ENCODE measurements around the gene SP110. TPM values are rescaled to one million over a fixed set of nuclear protein-coding genes. Genes with fewer than 3 reads are reported as not detected.
A peak's percentile ranks its signal among the peaks of the same experiment; 100 is the strongest.
"Not testable (repeated sequence)": the region's sequence is repeated elsewhere in the genome, so short reads cannot be mapped to it uniquely, and the experiment has no call there.

The SP110 gene
- total and polyA plus RNA-seq, 4 donors: 16.2 to 31.4 (median 28.1) TPM

DNA sequence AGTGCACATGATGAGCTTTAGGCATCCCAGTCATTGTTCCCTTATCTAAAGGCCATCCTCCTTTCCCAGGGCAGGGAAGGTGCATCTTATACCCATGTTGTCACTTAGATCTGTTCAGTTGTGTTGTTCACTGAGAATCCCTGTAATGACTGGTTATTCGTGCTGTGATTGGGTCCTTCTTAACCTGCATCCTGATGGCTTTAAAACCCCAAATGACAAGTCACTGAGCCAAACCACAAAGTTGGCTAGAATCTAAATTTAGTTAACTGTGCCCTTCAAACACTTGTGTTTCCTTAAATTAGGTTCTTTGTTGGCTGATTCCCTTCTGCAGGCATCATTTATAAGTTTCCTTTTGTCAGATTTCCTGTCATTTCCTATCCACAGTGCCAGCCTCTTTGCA, 92.6 kb downstream of the SP110 start:
- Histone ChIP-seq H3K36me3 (ENCODE audit: control insufficient read depth in 4 of 4, insufficient read depth in 4 of 4, low read length in 4 of 4) (no peaks in the 10 kb centered on the region), H3K9me3 (ENCODE audit: control insufficient read depth in 4 of 4, insufficient read depth in 3 of 4, low read length in 3 of 4) (no peaks in the 10 kb centered on the region), H3K4me3 (no peak overlapping the region), H3K9ac (ENCODE audit: insufficient read depth in 1 of 2, low read length in 2 of 2) (no peak overlapping the region), H3K27me3 (ENCODE audit: control insufficient read depth in 3 of 3, insufficient read depth in 3 of 3, low read length in 2 of 3) (no peaks in the 10 kb centered on the region), H3K4me1 (ENCODE audit: control insufficient read depth in 5 of 5, insufficient read depth in 5 of 5, low read length in 5 of 5) (peaks cover 0 to 11% (median 7%) of the 10 kb centered on the region in 5 donors), H3K27ac (ENCODE audit: low read depth in 1 of 2, low read length in 1 of 2) (peak overlapping the region in 1 of 2 donors; percentile 14)
- no peak for TF ChIP-seq CTCF (IDR thresholded peaks at IDR 0.05; ENCODE audit: control extremely low read depth, extremely low read depth)
- DNase-seq (no peak), ATAC-seq (ENCODE audit: insufficient read depth, low FRiP score) (no peak)
- WGBS, 2 donors: 30 to 53% methylated on average over 1 of the region's 1 CpG

DNA sequence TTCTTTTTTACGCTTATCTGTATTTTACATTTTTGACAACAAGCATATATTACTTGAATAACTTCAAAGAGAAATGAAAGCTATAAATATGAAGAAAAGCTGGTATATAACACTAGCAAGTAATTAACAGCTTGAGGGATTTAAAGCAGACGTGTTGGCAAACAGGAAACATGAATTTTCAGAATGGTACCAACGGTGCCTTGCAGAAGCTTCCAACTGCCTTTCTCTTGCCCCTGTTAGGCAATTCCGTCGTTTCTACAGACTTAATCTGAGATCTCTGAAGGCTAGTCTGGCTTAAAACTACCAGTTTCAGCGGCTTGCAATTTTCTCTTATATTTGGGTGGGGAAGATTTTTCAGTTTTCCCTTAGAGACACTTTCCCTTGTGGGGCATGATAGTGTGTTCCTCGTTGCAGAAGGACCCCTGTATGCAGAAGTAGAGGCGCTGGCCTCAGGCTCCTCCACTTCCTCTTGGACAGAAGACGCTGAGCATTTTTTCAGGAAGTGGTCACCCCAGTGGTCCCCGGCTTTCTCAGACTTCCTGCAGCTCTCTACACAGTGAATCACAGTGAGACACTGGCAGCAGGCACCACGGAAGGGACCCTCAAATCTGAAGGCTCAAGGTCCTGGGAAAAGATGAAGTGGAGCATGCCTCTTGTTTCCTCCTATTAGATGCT, 94.9 kb downstream of the SP110 start:
- Histone ChIP-seq H3K27me3 (ENCODE audit: control insufficient read depth in 3 of 3, insufficient read depth in 3 of 3, low read length in 2 of 3) (no peaks in the 10 kb centered on the region), H3K4me3 (no peak overlapping the region), H3K4me1 (ENCODE audit: control insufficient read depth in 5 of 5, insufficient read depth in 5 of 5, low read length in 5 of 5) (peaks cover 0 to 7% (median 4%) of the 10 kb centered on the region in 5 donors), H3K9me3 (ENCODE audit: control insufficient read depth in 4 of 4, insufficient read depth in 3 of 4, low read length in 3 of 4) (peaks cover 0 to 4% (median 0%) of the 10 kb centered on the region in 4 donors), H3K9ac (ENCODE audit: insufficient read depth in 1 of 2, low read length in 2 of 2) (no peak overlapping the region), H3K36me3 (ENCODE audit: control insufficient read depth in 4 of 4, insufficient read depth in 4 of 4, low read length in 4 of 4) (no peaks in the 10 kb centered on the region), H3K27ac (ENCODE audit: low read depth in 1 of 2, low read length in 1 of 2) (no peak overlapping the region)
- ATAC-seq (ENCODE audit: insufficient read depth, low FRiP score): peak; percentile 47
- DNase-seq: peak in 2 of 3 donors; percentile 47 to 66
- no peak for TF ChIP-seq CTCF (IDR thresholded peaks at IDR 0.05; ENCODE audit: control extremely low read depth, extremely low read depth)
- WGBS, 2 donors: 24 to 43% methylated on average over 11 of the region's 11 CpGs

- ATAC-seq (ENCODE audit: insufficient read depth, low FRiP score): no peak
- WGBS, 2 donors: 52 to 81% methylated on average over 6 of the region's 6 CpGs
- no peak for TF ChIP-seq CTCF (IDR thresholded peaks at IDR 0.05; ENCODE audit: control extremely low read depth, extremely low read depth)
Measured at GRCh38 chr2:230124235-230124634, 95.5 kb downstream of the SP110 start.

GRCh38 chr2:230120376-230120775, 99.4 kb downstream of the SP110 start:
- H3K27me3 ChIP-seq (ENCODE audit: control insufficient read depth in 3 of 3, insufficient read depth in 3 of 3, low read length in 2 of 3); H3K4me3 ChIP-seq; DNase-seq; H3K9me3 ChIP-seq (ENCODE audit: control insufficient read depth in 4 of 4, insufficient read depth in 3 of 4, low read length in 3 of 4); H3K4me1 ChIP-seq (ENCODE audit: control insufficient read depth in 5 of 5, insufficient read depth in 5 of 5, low read length in 5 of 5); H3K36me3 ChIP-seq (ENCODE audit: control insufficient read depth in 4 of 4, insufficient read depth in 4 of 4, low read length in 4 of 4); H3K27ac ChIP-seq (ENCODE audit: low read depth in 1 of 2, low read length in 1 of 2); ATAC-seq (ENCODE audit: insufficient read depth, low FRiP score); H3K9ac ChIP-seq (ENCODE audit: insufficient read depth in 1 of 2, low read length in 2 of 2): not testable (repeated sequence)
- WGBS, 2 donors: 87 to 97% methylated on average over 2 of the region's 2 CpGs

More at GRCh38 chr2:230124235-230124634, 95.5 kb downstream of the SP110 start:
- Histone ChIP-seq H3K4me3 (no peak overlapping the region), H3K27ac (ENCODE audit: low read depth in 1 of 2, low read length in 1 of 2) (no peak overlapping the region), H3K36me3 (ENCODE audit: control insufficient read depth in 4 of 4, insufficient read depth in 4 of 4, low read length in 4 of 4) (no peaks in the 10 kb centered on the region), H3K27me3 (ENCODE audit: control insufficient read depth in 3 of 3, insufficient read depth in 3 of 3, low read length in 2 of 3) (no peaks in the 10 kb centered on the region), H3K4me1 (ENCODE audit: control insufficient read depth in 5 of 5, insufficient read depth in 5 of 5, low read length in 5 of 5) (peaks cover 0 to 6% (median 4%) of the 10 kb centered on the region in 5 donors), H3K9me3 (ENCODE audit: control insufficient read depth in 4 of 4, insufficient read depth in 3 of 4, low read length in 3 of 4) (peaks cover 0 to 4% (median 0%) of the 10 kb centered on the region in 4 donors), H3K9ac (ENCODE audit: insufficient read depth in 1 of 2, low read length in 2 of 2) (no peak overlapping the region)
- no peak for DNase-seq

DNA sequence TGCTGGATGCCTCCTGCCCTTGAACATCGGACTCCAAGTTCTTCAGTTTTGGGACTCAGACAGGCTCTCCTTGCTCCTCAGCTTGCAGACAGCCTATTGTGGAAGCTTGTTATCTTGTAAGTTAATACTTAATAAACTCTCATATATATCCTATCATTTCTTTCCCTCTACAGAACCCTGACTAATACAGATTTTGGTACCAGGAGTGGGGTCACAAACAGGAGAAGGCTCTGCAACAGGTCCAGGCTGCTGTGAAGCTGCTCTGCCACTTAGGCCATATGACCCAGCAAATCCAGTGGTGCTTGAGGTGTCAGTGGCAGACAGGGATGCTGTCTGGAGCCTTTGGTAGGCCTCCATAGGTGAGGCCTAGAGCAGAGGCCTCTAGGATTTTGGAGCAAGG, 100.0 kb downstream of the SP110 start:
- not testable (repeated sequence) for H3K9ac ChIP-seq (ENCODE audit: insufficient read depth in 1 of 2, low read length in 2 of 2); DNase-seq; ATAC-seq (ENCODE audit: insufficient read depth, low FRiP score); H3K4me1 ChIP-seq (ENCODE audit: control insufficient read depth in 5 of 5, insufficient read depth in 5 of 5, low read length in 5 of 5); H3K36me3 ChIP-seq (ENCODE audit: control insufficient read depth in 4 of 4, insufficient read depth in 4 of 4, low read length in 4 of 4); H3K27ac ChIP-seq (ENCODE audit: low read depth in 1 of 2, low read length in 1 of 2); H3K27me3 ChIP-seq (ENCODE audit: control insufficient read depth in 3 of 3, insufficient read depth in 3 of 3, low read length in 2 of 3); H3K9me3 ChIP-seq (ENCODE audit: control insufficient read depth in 4 of 4, insufficient read depth in 3 of 4, low read length in 3 of 4); H3K4me3 ChIP-seq
- 97 to 100% methylated on average over 1 of the region's 1 CpG for WGBS, 2 donors
